HEK293 (cell line): ENCODE measurements around the gene DYRK4.

ENCODE experiments used
- CTCF ChIA-PET: fragments of 350-600 bp; formaldehyde crosslinking; extraction: SDS; loops from one replicate; lab custom pipeline; 2021; ENCODE audit warnings: antibody characterized with exemption; lab: Yijun Ruan, JAX
- POLR2A ChIA-PET: fragments of 300-600 bp; formaldehyde crosslinking; extraction: SDS; loops from one replicate; lab custom pipeline; 2020; ENCODE audit warnings: antibody characterized with exemption, inconsistent platforms; lab: Yijun Ruan, JAX
- H3K27ac ChIP-seq: fragments of 200-500 bp; sonication (Bioruptor generic); 2 replicates; pipeline ENCODE4 v1.5.1; 2014; ENCODE audit warnings: low read depth, low read length, control low read depth, inconsistent platforms; ENCODE audit errors: extremely low read depth
- H3K36me3 ChIP-seq, 2 experiments: fragments of 200-500 bp in 1 of 2; sonication (Bioruptor generic) in 1 of 2; 1 replicate in 1 of 2; 2 replicates in 1 of 2; pipeline ENCODE4 v1.5.1; 2014 to 2017; ENCODE audit warnings: inconsistent platforms in 2 of 2, low read length in 2 of 2; ENCODE audit not compliant: control insufficient read depth in 2 of 2, insufficient read depth in 1 of 2
- H3K4me1 ChIP-seq: fragments of 200-500 bp; sonication (Bioruptor generic); 2 replicates; pipeline ENCODE4 v1.5.1; 2014; ENCODE audit warnings: mild to moderate bottlenecking, low read length, inconsistent platforms; ENCODE audit not compliant: control insufficient read depth, insufficient read depth
- H3K4me3 ChIP-seq: 2 replicates; pipeline ENCODE4 v1.5.1; 2011; ENCODE audit warnings: low read depth, mild to moderate bottlenecking, control low read depth, low read length, moderate library complexity
- H3K9me3 ChIP-seq: fragments of 200-500 bp; sonication (Bioruptor generic); 2 replicates; pipeline ENCODE4 v1.5.1; 2014; ENCODE audit warnings: low read depth, low read length, inconsistent platforms; ENCODE audit not compliant: control insufficient read depth, insufficient read depth
- HOXD13 ChIP-seq: sonication (generic); formaldehyde crosslinking; IDR thresholded peaks from 2 replicates; pipeline ENCODE4 v1.8.0; 2022; ENCODE audit warnings: missing genetic modification reagents, borderline replicate concordance
- INSM2 ChIP-seq: fragments of 450-650 bp; formaldehyde crosslinking; IDR thresholded peaks from 2 replicates; pipeline ENCODE4 v1.5.1; 2016; ENCODE audit warnings: missing biosample characterization, missing genetic modification characterization
- KLF9 ChIP-seq: fragments of 450-650 bp; formaldehyde crosslinking; IDR thresholded peaks from 2 replicates; pipeline ENCODE4 v1.5.1; 2016; ENCODE audit warnings: missing biosample characterization, missing genetic modification characterization, low read depth
- MYNN ChIP-seq: fragments of 450-650 bp; formaldehyde crosslinking; IDR thresholded peaks from 2 replicates; pipeline ENCODE4 v1.5.1; 2016; ENCODE audit warnings: missing biosample characterization, missing genetic modification characterization, borderline replicate concordance
- REPIN1 ChIP-seq: fragments of 450-650 bp; formaldehyde crosslinking; IDR thresholded peaks from 2 replicates; pipeline ENCODE4 v1.5.1; 2017; ENCODE audit warnings: missing biosample characterization, missing genetic modification characterization, low read depth
- REST ChIP-seq: fragments of 450-650 bp; formaldehyde crosslinking; IDR thresholded peaks from 2 replicates; pipeline ENCODE4 v1.5.1; 2016; ENCODE audit warnings: missing biosample characterization, missing genetic modification characterization
- SALL2 ChIP-seq: fragments of 450-650 bp; formaldehyde crosslinking; IDR thresholded peaks from 2 replicates; pipeline ENCODE4 v1.5.0; 2017; ENCODE audit warnings: missing biosample characterization, mild to moderate bottlenecking, missing genetic modification characterization, borderline replicate concordance
- ZBTB6 ChIP-seq: fragments of 450-650 bp; formaldehyde crosslinking; IDR thresholded peaks from 2 replicates; pipeline ENCODE4 v1.5.1; 2017; ENCODE audit warnings: missing biosample characterization, missing genetic modification characterization
- ZNF10 ChIP-seq: fragments of 450-650 bp; formaldehyde crosslinking; IDR thresholded peaks from 2 replicates; pipeline ENCODE4 v1.5.1; 2017; ENCODE audit warnings: missing biosample characterization, missing genetic modification characterization
- ZNF221 ChIP-seq: fragments of 450-650 bp; formaldehyde crosslinking; IDR thresholded peaks from 2 replicates; pipeline ENCODE4 v1.5.1; 2017; ENCODE audit warnings: missing biosample characterization, missing genetic modification characterization, borderline replicate concordance
- ZNF239 ChIP-seq: fragments of 450-650 bp; formaldehyde crosslinking; IDR thresholded peaks from 2 replicates; pipeline ENCODE4 v1.5.1; 2016; ENCODE audit warnings: missing biosample characterization, missing genetic modification characterization
- ZNF266 ChIP-seq: fragments of 450-650 bp; formaldehyde crosslinking; IDR thresholded peaks from 2 replicates; pipeline ENCODE4 v1.5.1; 2016; ENCODE audit warnings: missing biosample characterization, missing genetic modification characterization, low read depth
- ZNF274 ChIP-seq, 2 experiments: fragments of 200-500 bp in 1 of 2; fragments of 450-650 bp in 1 of 2; sonication (Bioruptor generic) in 1 of 2; formaldehyde crosslinking in 1 of 2; IDR thresholded peaks; 2 replicates each; pipeline versions ENCODE4 v1.5.1 to v1.6.1; 2014 to 2016; ENCODE audit warnings: borderline replicate concordance in 1 of 2, inconsistent platforms in 1 of 2, low read length in 1 of 2, missing biosample characterization in 1 of 2, missing genetic modification characterization in 1 of 2
- ZNF404 ChIP-seq: fragments of 450-650 bp; formaldehyde crosslinking; IDR thresholded peaks from 2 replicates; pipeline ENCODE4 v1.5.1; 2017; ENCODE audit warnings: missing biosample characterization, missing genetic modification characterization
- ZNF423 ChIP-seq: fragments of 450-650 bp; formaldehyde crosslinking; IDR thresholded peaks from 2 replicates; pipeline ENCODE4 v1.5.1; 2016; ENCODE audit warnings: missing biosample characterization, missing genetic modification characterization
- ZNF48 ChIP-seq: fragments of 450-650 bp; formaldehyde crosslinking; IDR thresholded peaks from 2 replicates; pipeline ENCODE4 v1.5.1; 2016; ENCODE audit warnings: missing biosample characterization, missing genetic modification characterization
- ZNF488 ChIP-seq: fragments of 450-650 bp; formaldehyde crosslinking; IDR thresholded peaks from 2 replicates; pipeline ENCODE4 v1.5.1; 2016; ENCODE audit warnings: missing biosample characterization, missing genetic modification characterization
- ZNF510 ChIP-seq: fragments of 450-650 bp; formaldehyde crosslinking; IDR thresholded peaks from 2 replicates; pipeline ENCODE4 v1.5.1; 2018; ENCODE audit warnings: mild to moderate bottlenecking, missing genetic modification characterization, missing biosample characterization; ENCODE audit not compliant: insufficient replicate concordance
- ZNF521 ChIP-seq: fragments of 450-650 bp; formaldehyde crosslinking; IDR thresholded peaks from 2 replicates; pipeline ENCODE4 v1.5.1; 2017; ENCODE audit warnings: missing biosample characterization, mild to moderate bottlenecking, missing genetic modification characterization
- ZNF580 ChIP-seq: fragments of 450-650 bp; formaldehyde crosslinking; IDR thresholded peaks from 2 replicates; pipeline ENCODE4 v1.5.1; 2016; ENCODE audit warnings: missing biosample characterization, missing genetic modification characterization
- ZNF621 ChIP-seq: fragments of 450-650 bp; formaldehyde crosslinking; IDR thresholded peaks from 2 replicates; pipeline ENCODE4 v1.5.1; 2017; ENCODE audit warnings: missing biosample characterization, missing genetic modification characterization
- ZNF629 ChIP-seq: fragments of 450-650 bp; formaldehyde crosslinking; IDR thresholded peaks from 2 replicates; pipeline ENCODE4 v1.5.1; 2017; ENCODE audit warnings: missing biosample characterization, missing genetic modification characterization
- ZNF670 ChIP-seq: fragments of 450-650 bp; formaldehyde crosslinking; IDR thresholded peaks from 2 replicates; pipeline ENCODE4 v1.5.1; 2016; ENCODE audit warnings: missing biosample characterization, missing genetic modification characterization, low read depth
- ZNF677 ChIP-seq: fragments of 450-650 bp; IDR thresholded peaks from 2 replicates; pipeline ENCODE4 v1.5.0; 2018; ENCODE audit warnings: missing biosample characterization, mild to moderate bottlenecking, missing genetic modification characterization, moderate library complexity
- ZSCAN30 ChIP-seq: fragments of 450-650 bp; IDR thresholded peaks from 2 replicates; pipeline ENCODE4 v1.5.1; 2018; ENCODE audit warnings: missing biosample characterization, mild to moderate bottlenecking, missing genetic modification characterization, moderate library complexity

DYRK4 gene

GRCh38 chr12:4604684-4605193 lies 42.7 kb downstream of the DYRK4 start (continued):
- TF ChIP-seq ZNF404 (tag by site-specific recombination) (no peak), ZNF488 (tag by site-specific recombination) (no peak), ZNF670 (tag by site-specific recombination) (no peak), KLF9 (tag by site-specific recombination) (no peak), ZNF510 (tag by site-specific recombination) (no peak), ZNF580 (no peak; the same call in 1 of the 2 replicates), REPIN1 (no peak), ZNF48 (tag by site-specific recombination) (no peak), ZNF274 (IDR thresholded peaks at IDR 0.05; ENCODE audit: low read length) (no peak), ZNF274 (tag by site-specific recombination; IDR thresholded peaks at IDR 0.05; ENCODE audit: borderline replicate concordance) (no peak), MYNN (tag by site-specific recombination) (no peak), ZNF629 (tag by site-specific recombination) (peak; percentile 42; the same call in 1 of the 2 replicates), ZNF621 (tag by site-specific recombination) (no peak), ZNF266 (tag by site-specific recombination) (no peak), ZNF521 (tag by site-specific recombination) (no peak), ZNF221 (tag by site-specific recombination) (no peak), HOXD13 (CRISPR knock-in tag) (no peak), ZNF10 (tag by site-specific recombination) (no peak), INSM2 (tag by site-specific recombination) (no peak), ZNF239 (tag by site-specific recombination) (no peak), ZNF677 (no peak), REST (tag by site-specific recombination) (no peak)

- POLR2A ChIA-PET = interaction anchor here (1.1 kb wide), 1 partner anchor 166 kb away, joined by 4 read pairs; no protein-coding TSS in a partner anchor
- peaks cover 4 to 22% of the 10 kb centered on the region in 2 experiments; a peak in 1 of 3 replicates for H3K36me3 ChIP-seq
- TF ChIP-seq ZNF423 (tag by site-specific recombination) = no peak
- TF ChIP-seq ZSCAN30 (tag by site-specific recombination) = no peak
- TF ChIP-seq SALL2 (tag by site-specific recombination) = no peak
- no peak for TF ChIP-seq ZBTB6
- no peaks in the 10 kb centered on the region for H3K4me1 ChIP-seq
- no peak overlapping the region for H3K4me3 ChIP-seq
- H3K27ac ChIP-seq = no peak overlapping the region
- H3K9me3 ChIP-seq = no peaks in the 10 kb centered on the region
- CTCF ChIA-PET = interaction anchor here (0.6 to 0.9 kb wide), 2 partner anchors 80 to 159 kb away, joined by 3 read pairs; no protein-coding TSS in a partner anchor
Observed at GRCh38 chr12:4607056-4607455, 45.0 kb downstream of the DYRK4 start.
